MM.1S (cell line): Measurements from ENCODE around the gene ATE1.
"Not testable (repeated sequence)": the region's sequence is repeated elsewhere in the genome, so short reads cannot be mapped to it uniquely, and the experiment has no call there.

Source experiments
- CTCF ChIP-seq: fragments of 300-600 bp; sonication (generic); IDR thresholded peaks from 2 replicates; pipeline ENCODE4 v1.5.1; 2016; ENCODE audit warnings: antibody characterized with exemption, low read length, mixed read lengths
- EZH2 ChIP-seq: fragments of 300-600 bp; sonication (generic); optimal IDR thresholded peaks from 2 replicates; pipeline ENCODE3; 2017; ENCODE audit warnings: low read depth, mild to moderate bottlenecking, antibody characterized with exemption, low read length, mixed read lengths
- EZH2phosphoT487 ChIP-seq: fragments of 300-600 bp; sonication (generic); IDR thresholded peaks from 2 replicates; pipeline ENCODE4 v1.6.1; 2018; ENCODE audit warnings: antibody characterized with exemption, low read length

- TF ChIP-seq CTCF, EZH2, EZH2phosphoT487: not testable (repeated sequence)
Measured at GRCh38 chr10:121826773-121827172, 101.1 kb downstream of the ATE1 start.
